SK-N-SH (cell line): Measurements from ENCODE around the gene SLC52A3. TPM values are rescaled to one million over a fixed set of nuclear protein-coding genes. Genes with fewer than 3 reads are reported as not detected.

Experiments used
- CTCF ChIA-PET: fragments of 300-600, 350-600 bp; formaldehyde crosslinking; extraction: SDS; loops from one replicate; lab custom pipeline; 2021; lab: Yijun Ruan, JAX
- POLR2A ChIA-PET: fragments of 350-600 bp; sonication (Branson Sonifier 250); formaldehyde crosslinking; extraction: SDS; loops from one replicate; lab custom pipeline; 2020; ENCODE audit warnings: antibody characterized with exemption, inconsistent platforms; lab: Yijun Ruan, JAX
- DNase-seq: peaks from one replicate; pipeline ENCODE4 v3.0.0; 2012
- H2AFZ ChIP-seq: fragments of 200-600 bp; sonication (generic); 2 replicates; pipeline ENCODE4 v1.8.1; 2016; ENCODE audit warnings: antibody characterized with exemption, mild to moderate bottlenecking, low read depth
- H3F3A ChIP-seq: fragments of 200-600 bp; sonication (generic); replicated peaks from 2 replicates; pipeline ENCODE3; 2016; ENCODE audit warnings: antibody characterized with exemption, mild to moderate bottlenecking; ENCODE audit not compliant: insufficient read depth
- H3K27ac ChIP-seq, 2 experiments: fragments of 200-500 bp in 1 of 2; fragments of 200-600 bp in 1 of 2; sonication (Bioruptor generic) in 1 of 2; sonication (generic), shearing (Covaris generic) in 1 of 2; 2 replicates each; pipeline versions ENCODE4 v1.5.1 to v1.6.1; 2014 to 2016; ENCODE audit warnings: low read depth in 2 of 2, inconsistent platforms in 1 of 2, low read length in 1 of 2, mild to moderate bottlenecking in 1 of 2, mixed read lengths in 1 of 2
- H3K27me3 ChIP-seq: fragments of 200-600 bp; sonication (generic), shearing (Covaris generic); 2 replicates; pipeline ENCODE4 v1.6.1; 2016; ENCODE audit warnings: mixed run types; ENCODE audit not compliant: insufficient read depth
- H3K36me3 ChIP-seq, 2 experiments: fragments of 200-500 bp in 1 of 2; fragments of 200-600 bp in 1 of 2; sonication (Bioruptor generic) in 1 of 2; sonication (generic) in 1 of 2; replicated peaks in 1 of 2; 2 replicates each; pipeline versions ENCODE3 to v1.5.1; 2014 to 2016; ENCODE audit warnings: low read length in 1 of 2, mild to moderate bottlenecking in 1 of 2; ENCODE audit not compliant: insufficient read depth in 2 of 2, control insufficient read depth in 1 of 2
- H3K4me1 ChIP-seq, 2 experiments: fragments of 200-500 bp in 1 of 2; fragments of 200-600 bp in 1 of 2; sonication (Bioruptor generic) in 1 of 2; sonication (generic), shearing (Covaris generic) in 1 of 2; 2 replicates each; pipeline versions ENCODE4 v1.5.1 to v1.6.1; 2014 to 2016; ENCODE audit warnings: low read depth in 1 of 2, low read length in 1 of 2, mixed run types in 1 of 2; ENCODE audit not compliant: insufficient read depth in 2 of 2, control insufficient read depth in 1 of 2
- H3K4me2 ChIP-seq: fragments of 200-600 bp; sonication (generic), shearing (Covaris generic); 2 replicates; pipeline ENCODE4 v1.6.1; 2017; ENCODE audit warnings: mixed run types
- H3K4me3 ChIP-seq, 2 experiments: fragments of 200-500 bp in 1 of 2; fragments of 200-600 bp in 1 of 2; sonication (Bioruptor generic) in 1 of 2; sonication (generic), shearing (Covaris generic) in 1 of 2; 2 replicates each; pipeline versions ENCODE4 v1.5.1 to v1.8.1; 2014 to 2016; ENCODE audit warnings: low read depth in 2 of 2, inconsistent platforms in 1 of 2, low read length in 1 of 2, mild to moderate bottlenecking in 1 of 2, mixed read lengths in 1 of 2, moderate library complexity in 1 of 2
- H3K79me2 ChIP-seq: fragments of 200-600 bp; sonication (generic); 2 replicates; pipeline ENCODE4 v1.8.1; 2017; ENCODE audit warnings: mild to moderate bottlenecking; ENCODE audit not compliant: insufficient read depth
- H3K9ac ChIP-seq: fragments of 200-600 bp; sonication (generic); 2 replicates; pipeline ENCODE4 v1.6.1; 2017; ENCODE audit warnings: mixed run types
- H3K9me2 ChIP-seq: fragments of 200-600 bp; sonication (generic); 2 replicates; pipeline ENCODE4 v1.6.1; 2017; ENCODE audit warnings: mixed run types
- H3K9me3 ChIP-seq: fragments of 200-600 bp; sonication (generic); 2 replicates; pipeline ENCODE4 v1.6.1; 2017; ENCODE audit warnings: mixed run types, mild to moderate bottlenecking, moderate library complexity
- H4K20me1 ChIP-seq: fragments of 200-600 bp; sonication (generic); 2 replicates; pipeline ENCODE4 v1.6.1; 2017; ENCODE audit warnings: mild to moderate bottlenecking, mixed run types; ENCODE audit not compliant: insufficient read depth
- ELF1 ChIP-seq: IDR thresholded peaks from 2 replicates; pipeline ENCODE4 v1.4.0; 2012
- EP300 ChIP-seq, 2 experiments: IDR thresholded peaks; 2 replicates each; pipeline versions ENCODE4 v1.4.0 to v1.6.1; 2012; ENCODE audit warnings: borderline replicate concordance in 1 of 2, low read depth in 1 of 2, low read length in 1 of 2
- FOXJ3 ChIP-seq: sonication (generic); formaldehyde crosslinking; IDR thresholded peaks from 2 replicates; pipeline ENCODE4 v1.5.1; 2020; ENCODE audit warnings: mild to moderate bottlenecking, missing genetic modification reagents
- GABPA ChIP-seq: IDR thresholded peaks from 2 replicates; pipeline ENCODE4 v1.4.0; 2012; ENCODE audit warnings: low read depth, mild to moderate bottlenecking
- GATA2 ChIP-seq: sonication (generic); formaldehyde crosslinking; IDR thresholded peaks from 2 replicates; pipeline ENCODE4 v1.5.0; 2020; ENCODE audit warnings: mild to moderate bottlenecking, missing genetic modification reagents
- MEF2A ChIP-seq: IDR thresholded peaks from 2 replicates; pipeline ENCODE4 v1.4.0; 2012; ENCODE audit warnings: low read depth, borderline replicate concordance
- MXI1 ChIP-seq: IDR thresholded peaks from 2 replicates; pipeline ENCODE4 v1.6.1; 2012; ENCODE audit warnings: mild to moderate bottlenecking, low read depth, low read length, improper control_type of control experiment
- NFIC ChIP-seq: IDR thresholded peaks from 2 replicates; pipeline ENCODE4 v1.4.0; 2012; ENCODE audit warnings: borderline replicate concordance
- RCOR1 ChIP-seq: fragments of 150-350 bp; IDR thresholded peaks from 2 replicates; pipeline ENCODE4 v1.6.1; 2017; ENCODE audit warnings: antibody characterized with exemption, low read length
- SIN3A ChIP-seq: IDR thresholded peaks from 2 replicates; pipeline ENCODE4 v1.6.1; 2012; ENCODE audit warnings: low read depth, mild to moderate bottlenecking, low read length, moderate library complexity, borderline replicate concordance
- SMC3 ChIP-seq: IDR thresholded peaks from 2 replicates; pipeline ENCODE4 v1.6.1; 2012; ENCODE audit warnings: low read depth, low read length, improper control_type of control experiment
- TEAD4 ChIP-seq: IDR thresholded peaks from 2 replicates; pipeline ENCODE4 v1.4.0; 2012; ENCODE audit warnings: mild to moderate bottlenecking, borderline replicate concordance; ENCODE audit not compliant: insufficient read depth
- WGBS: methylation state at CpG from one replicate; pipeline ENCODE4 v1.1.6; 2017; ENCODE audit warnings: low lambda C conversion rate; 5-methylcytosine and 5-hydroxymethylcytosine counted together
- polyA plus RNA-seq, 3 experiments: library from polyadenylated mRNA; depleted of rRNA; stranded (reverse); fragments of >200 nt; gene quantifications; 2 replicates each; pipeline ENCODE4 v1.2.3, GENCODE V29; 2012
- TF ChIP-seq, protein P1 (sequence below): fragments of 200-600 bp; sonication (generic); IDR thresholded peaks from 2 replicates; pipeline ENCODE4 v1.6.1; 2017; ENCODE audit warnings: antibody characterized with exemption, mild to moderate bottlenecking, moderate library complexity
- TF ChIP-seq, protein P2 (sequence below): IDR thresholded peaks from 2 replicates; pipeline ENCODE4; 2012

The SLC52A3 gene
- polyA plus RNA-seq, 1 of the 3 experiments (the other 2 are of a cell fraction), result not detected

DNA sequence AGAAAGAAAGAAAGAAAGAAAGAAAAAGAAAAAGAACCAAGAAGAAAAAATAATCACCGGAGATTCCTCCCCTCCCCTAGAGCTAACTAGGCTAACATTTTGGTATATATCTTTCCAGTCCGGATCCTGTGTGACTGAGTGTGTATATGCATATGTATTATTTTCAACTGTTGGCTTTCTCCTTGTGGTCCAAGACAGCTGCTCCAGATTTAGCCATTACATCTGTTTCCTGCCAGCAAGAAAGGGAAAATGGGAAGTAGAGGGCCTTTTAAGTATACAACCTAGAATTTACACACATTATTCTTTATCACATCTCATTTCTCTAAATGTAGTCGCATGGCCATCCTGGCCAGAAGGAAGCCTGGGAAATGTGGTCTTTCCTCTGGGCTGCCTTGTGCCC, 15.2 kb downstream of the SLC52A3 start:
- Histone ChIP-seq H3K9ac (no peak overlapping the region), H3K4me1 (peaks cover 0 to 3% of the 10 kb centered on the region in 2 experiments; a peak in 1 of 4 replicates), H3K79me2 (no peaks in the 10 kb centered on the region), H3K27me3 (peaks cover 2% of the 10 kb centered on the region; the same call in 1 of the 2 replicates), H3K36me3 (no peaks in the 10 kb centered on the region), H3K9me2 (no peaks in the 10 kb centered on the region), H3F3A (no peaks in the 10 kb centered on the region), H3K4me2 (no peak overlapping the region), H3K9me3 (no peaks in the 10 kb centered on the region), H3K27ac (no peak overlapping the region), H2AFZ (no peak overlapping the region), H3K4me3 (no peak overlapping the region), H4K20me1 (no peaks in the 10 kb centered on the region)
- WGBS, result 62% methylated on average over 3 of the region's 3 CpGs
- TF ChIP-seq, protein P1, sequence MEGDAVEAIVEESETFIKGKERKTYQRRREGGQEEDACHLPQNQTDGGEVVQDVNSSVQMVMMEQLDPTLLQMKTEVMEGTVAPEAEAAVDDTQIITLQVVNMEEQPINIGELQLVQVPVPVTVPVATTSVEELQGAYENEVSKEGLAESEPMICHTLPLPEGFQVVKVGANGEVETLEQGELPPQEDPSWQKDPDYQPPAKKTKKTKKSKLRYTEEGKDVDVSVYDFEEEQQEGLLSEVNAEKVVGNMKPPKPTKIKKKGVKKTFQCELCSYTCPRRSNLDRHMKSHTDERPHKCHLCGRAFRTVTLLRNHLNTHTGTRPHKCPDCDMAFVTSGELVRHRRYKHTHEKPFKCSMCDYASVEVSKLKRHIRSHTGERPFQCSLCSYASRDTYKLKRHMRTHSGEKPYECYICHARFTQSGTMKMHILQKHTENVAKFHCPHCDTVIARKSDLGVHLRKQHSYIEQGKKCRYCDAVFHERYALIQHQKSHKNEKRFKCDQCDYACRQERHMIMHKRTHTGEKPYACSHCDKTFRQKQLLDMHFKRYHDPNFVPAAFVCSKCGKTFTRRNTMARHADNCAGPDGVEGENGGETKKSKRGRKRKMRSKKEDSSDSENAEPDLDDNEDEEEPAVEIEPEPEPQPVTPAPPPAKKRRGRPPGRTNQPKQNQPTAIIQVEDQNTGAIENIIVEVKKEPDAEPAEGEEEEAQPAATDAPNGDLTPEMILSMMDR, result no peak
- POLR2A ChIA-PET, result no interaction called here
- CTCF ChIA-PET, result interaction anchor here (1.5 to 4.2 kb wide), 3 partner anchors 8 to 25 kb away, joined by 5 to 21 read pairs (median 9); no protein-coding TSS in a partner anchor
- no peak for DNase-seq

DNA sequence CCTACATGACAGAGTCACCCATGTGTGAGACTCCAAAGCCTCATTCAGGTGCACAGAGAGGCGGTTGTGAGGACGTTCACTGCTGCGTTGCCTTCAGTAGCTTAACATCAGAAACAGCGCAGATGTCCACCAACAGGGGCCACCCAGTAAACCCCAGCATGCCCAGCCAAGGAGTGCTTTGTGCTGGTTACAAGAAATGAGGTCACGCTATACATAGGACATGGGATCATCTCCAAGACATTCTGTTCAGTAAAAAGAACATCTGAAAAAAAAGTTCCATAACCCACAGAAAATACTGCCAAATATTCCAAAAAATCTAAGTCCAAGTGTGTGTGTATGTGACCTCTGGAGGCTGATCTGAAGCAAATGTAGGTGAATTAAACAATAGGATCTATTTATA, 16.0 kb downstream of the SLC52A3 start:
- CTCF ChIA-PET, result interaction anchor here (4.2 kb wide), 1 partner anchor 9 kb away, joined by 21 read pairs; no protein-coding TSS in a partner anchor
- Histone ChIP-seq H3K9me2 (no peaks in the 10 kb centered on the region), H3K27me3 (no peaks in the 10 kb centered on the region; the same call in 1 of the 2 replicates), H3F3A (no peaks in the 10 kb centered on the region), H3K27ac (no peak overlapping the region), H4K20me1 (no peaks in the 10 kb centered on the region), H3K79me2 (no peaks in the 10 kb centered on the region), H3K4me2 (no peak overlapping the region), H3K4me3 (no peak overlapping the region), H3K4me1 (peaks cover 0 to under 1% of the 10 kb centered on the region in 2 experiments; a peak in 1 of 4 replicates), H3K36me3 (no peaks in the 10 kb centered on the region), H2AFZ (no peak overlapping the region), H3K9me3 (no peaks in the 10 kb centered on the region)
- WGBS, result 56% methylated on average over 5 of the region's 5 CpGs
- no peak for DNase-seq
- POLR2A ChIA-PET, result no interaction called here
- TF ChIP-seq NFIC (no peak), EP300 (IDR thresholded peaks at IDR 0.05; ENCODE audit: borderline replicate concordance in 1 of 2, low read depth in 1 of 2, low read length in 1 of 2) (no peak), FOXJ3 (CRISPR knock-in tag) (no peak)
- TF ChIP-seq, protein P2, sequence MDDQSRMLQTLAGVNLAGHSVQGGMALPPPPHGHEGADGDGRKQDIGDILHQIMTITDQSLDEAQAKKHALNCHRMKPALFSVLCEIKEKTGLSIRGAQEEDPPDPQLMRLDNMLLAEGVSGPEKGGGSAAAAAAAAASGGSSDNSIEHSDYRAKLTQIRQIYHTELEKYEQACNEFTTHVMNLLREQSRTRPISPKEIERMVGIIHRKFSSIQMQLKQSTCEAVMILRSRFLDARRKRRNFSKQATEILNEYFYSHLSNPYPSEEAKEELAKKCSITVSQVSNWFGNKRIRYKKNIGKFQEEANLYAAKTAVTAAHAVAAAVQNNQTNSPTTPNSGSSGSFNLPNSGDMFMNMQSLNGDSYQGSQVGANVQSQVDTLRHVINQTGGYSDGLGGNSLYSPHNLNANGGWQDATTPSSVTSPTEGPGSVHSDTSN, result no peak
- TF ChIP-seq, all 33 proteins: peak for 0
- no peak overlapping the region for H3K9ac ChIP-seq

DNA sequence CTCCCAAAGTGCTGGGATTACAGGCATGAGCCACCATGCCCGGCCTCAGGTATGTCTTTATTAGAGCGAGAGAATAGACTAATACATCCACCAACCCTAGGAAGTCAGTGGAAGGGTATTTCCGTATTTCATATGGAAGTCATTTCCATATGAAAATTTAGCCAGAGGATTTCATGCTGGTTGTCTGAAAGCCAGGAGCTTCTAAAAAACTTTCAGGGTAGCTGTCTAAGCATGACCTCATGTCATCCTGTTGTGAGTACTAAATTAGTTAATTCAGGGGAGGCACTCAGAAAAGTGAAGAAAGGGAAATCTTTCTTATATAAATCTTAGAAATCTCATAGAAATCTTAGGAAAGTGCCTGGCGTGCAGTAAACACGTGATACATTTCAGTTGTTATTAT, 16.5 kb downstream of the SLC52A3 start:
- no peaks in the 10 kb centered on the region for H3K4me1 ChIP-seq
- no peaks in the 10 kb centered on the region for H3K9me3 ChIP-seq
- H3K79me2 ChIP-seq, result no peaks in the 10 kb centered on the region
- H3K9ac ChIP-seq, result no peak overlapping the region
- no peak overlapping the region for H3K4me3 ChIP-seq
- H2AFZ ChIP-seq, result no peak overlapping the region
- no peaks in the 10 kb centered on the region; the same call in 1 of the 2 replicates for H3K27me3 ChIP-seq
- H3K9me2 ChIP-seq, result no peaks in the 10 kb centered on the region
- ChIA-PET CTCF (interaction anchor here (4.2 kb wide), 1 partner anchor 9 kb away, joined by 21 read pairs; no protein-coding TSS in a partner anchor), POLR2A (no interaction called here)
- no peak for DNase-seq
- no peak overlapping the region for H3K4me2 ChIP-seq
- H4K20me1 ChIP-seq, result no peaks in the 10 kb centered on the region
- 49% methylated on average over 5 of the region's 5 CpGs for WGBS
- no peaks in the 10 kb centered on the region for H3K36me3 ChIP-seq
- H3K27ac ChIP-seq, result no peak overlapping the region
- H3F3A ChIP-seq, result no peaks in the 10 kb centered on the region
- no peak for TF ChIP-seq MEF2A
- no peak for TF ChIP-seq ELF1
- TF ChIP-seq RCOR1, result no peak
- no peak for TF ChIP-seq SMC3
- TF ChIP-seq, protein P2, result no peak
- TF ChIP-seq MXI1, result no peak
- no peak for TF ChIP-seq GATA2 (CRISPR knock-in tag)
- TF ChIP-seq, protein P1, result no peak
- no peak for TF ChIP-seq FOXJ3 (CRISPR knock-in tag)
- no peak for TF ChIP-seq TEAD4
- no peak for TF ChIP-seq SIN3A
- TF ChIP-seq GABPA, result no peak
